ENCODE results near the gene ZNF334. TPM values are rescaled to one million over a fixed set of nuclear protein-coding genes. Genes with fewer than 3 reads are reported as not detected.

ZNF334 gene
- total and polyA plus RNA-seq, 8 donors, result 1.4 to 12.8 (median 3.8) TPM

DNA sequence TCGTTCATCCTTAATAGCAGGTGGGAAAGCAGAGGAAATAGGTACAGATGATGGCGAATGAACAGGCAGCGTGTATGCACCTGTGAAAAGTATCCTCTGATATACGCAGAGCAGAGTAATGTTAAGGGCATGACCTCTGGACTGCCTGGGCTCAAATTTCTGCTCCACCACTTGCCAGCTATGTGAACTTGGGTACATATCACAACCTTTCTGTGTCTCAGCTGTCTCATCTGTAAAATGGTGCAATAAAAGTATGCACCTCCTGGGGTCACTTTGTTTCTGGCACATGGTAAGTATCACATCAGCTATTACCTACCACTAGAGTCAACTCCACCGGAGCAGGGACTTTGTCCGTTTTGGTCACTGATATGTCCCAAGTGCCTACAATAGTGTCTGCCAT is 34.6 kb upstream of the ZNF334 start:
- no peak overlapping the region for H3K4me3 ChIP-seq
- TF ChIP-seq POLR2AphosphoS5 (IDR thresholded peaks at IDR 0.05), result no peak
- no peak for TF ChIP-seq POLR2A (IDR thresholded peaks at IDR 0.05)
- TF ChIP-seq EP300 (IDR thresholded peaks at IDR 0.05), result no peak
- no peak for TF ChIP-seq CTCF (IDR thresholded peaks at IDR 0.05)
- no peaks in the 10 kb centered on the region for H3K9me3 ChIP-seq
- no peaks in the 10 kb centered on the region for H3K36me3 ChIP-seq
- peaks cover 0 to 12% (median 2%) of the 10 kb centered on the region in 4 donors for H3K4me1 ChIP-seq
- 78 to 85% (median 81%) methylated on average over 6 of the region's 6 CpGs for WGBS, 5 donors
- no peak for DNase-seq
- intact Hi-C loops (cut with DNase I; ENCODE audit: low total_unique reads), result no loop called here
- H3K27ac ChIP-seq, result no peak overlapping the region
- H3K27me3 ChIP-seq, result peaks cover 0 to 35% (median 5%) of the 10 kb centered on the region in 3 donors

DNA sequence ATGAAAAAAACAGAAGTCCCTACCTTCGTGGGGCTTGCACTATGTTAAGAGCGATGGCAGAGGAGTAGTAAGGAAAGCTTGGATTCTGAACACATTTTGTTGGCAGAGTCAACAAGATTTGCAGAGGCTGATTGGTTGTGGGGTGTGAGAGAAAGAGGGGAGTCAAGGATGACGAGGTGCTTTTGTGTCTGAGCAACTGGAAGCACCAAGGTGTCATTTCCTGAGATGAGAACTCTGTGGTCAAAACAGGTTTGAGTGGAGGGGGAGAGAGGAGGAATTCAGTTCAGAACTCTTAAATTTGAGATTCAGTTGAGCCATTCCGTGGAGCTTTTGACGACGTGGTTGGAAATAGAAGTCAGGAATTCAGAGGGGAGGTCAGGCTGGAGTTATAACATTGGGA is 33.6 kb upstream of the ZNF334 start:
- Histone ChIP-seq H3K4me3 (no peak overlapping the region), H3K9me3 (no peaks in the 10 kb centered on the region), H3K27ac (no peak overlapping the region), H3K36me3 (no peaks in the 10 kb centered on the region), H3K27me3 (peaks cover 0 to 45% (median 5%) of the 10 kb centered on the region in 3 donors), H3K4me1 (peaks cover 0 to 4% (median 1%) of the 10 kb centered on the region in 4 donors)
- intact Hi-C loops (cut with DNase I; ENCODE audit: low total_unique reads), result no loop called here
- no peak for DNase-seq
- WGBS, 5 donors, result 72 to 77% (median 75%) methylated on average over 6 of the region's 6 CpGs
- TF ChIP-seq EP300 (IDR thresholded peaks at IDR 0.05) (no peak), POLR2AphosphoS5 (IDR thresholded peaks at IDR 0.05) (no peak), CTCF (IDR thresholded peaks at IDR 0.05) (no peak), POLR2A (IDR thresholded peaks at IDR 0.05) (no peak)

GRCh38 chr20:46546298-46546697 is 32.9 kb upstream of the ZNF334 start:
- Histone ChIP-seq H3K4me1 (peaks cover 0 to 4% (median 0%) of the 10 kb centered on the region in 4 donors), H3K36me3 (no peaks in the 10 kb centered on the region), H3K27ac (no peak overlapping the region), H3K27me3 (peaks cover 0 to 52% (median 5%) of the 10 kb centered on the region in 3 donors), H3K4me3 (no peak overlapping the region), H3K9me3 (no peaks in the 10 kb centered on the region)
- TF ChIP-seq EP300 (IDR thresholded peaks at IDR 0.05), result no peak
- TF ChIP-seq CTCF (IDR thresholded peaks at IDR 0.05), result no peak
- TF ChIP-seq POLR2AphosphoS5 (IDR thresholded peaks at IDR 0.05), result no peak
- no peak for TF ChIP-seq POLR2A (IDR thresholded peaks at IDR 0.05)
- 70 to 87% (median 85%) methylated on average over 3 of the region's 3 CpGs for WGBS, 5 donors
- DNase-seq, result no peak
- intact Hi-C loops (cut with DNase I; ENCODE audit: low total_unique reads), result no loop called here

- H3K36me3 ChIP-seq, result no peaks in the 10 kb centered on the region
- H3K27ac ChIP-seq, result no peak overlapping the region
- no peak for TF ChIP-seq EP300 (IDR thresholded peaks at IDR 0.05)
- intact Hi-C loops (cut with DNase I; ENCODE audit: low total_unique reads), result no loop called here
- no peak overlapping the region for H3K4me3 ChIP-seq
- peaks cover 0 to 4% (median 0%) of the 10 kb centered on the region in 4 donors for H3K4me1 ChIP-seq
- peaks cover 0 to 56% (median 5%) of the 10 kb centered on the region in 3 donors for H3K27me3 ChIP-seq
- DNase-seq, result no peak
- H3K9me3 ChIP-seq, result no peaks in the 10 kb centered on the region
- WGBS, 5 donors, result 88 to 96% (median 92%) methylated on average over 7 to 9 of the region's 9 CpGs
These were observed 32.4 kb upstream of the ZNF334 start for GRCh38 chr20:46545827-46546138.

DNA sequence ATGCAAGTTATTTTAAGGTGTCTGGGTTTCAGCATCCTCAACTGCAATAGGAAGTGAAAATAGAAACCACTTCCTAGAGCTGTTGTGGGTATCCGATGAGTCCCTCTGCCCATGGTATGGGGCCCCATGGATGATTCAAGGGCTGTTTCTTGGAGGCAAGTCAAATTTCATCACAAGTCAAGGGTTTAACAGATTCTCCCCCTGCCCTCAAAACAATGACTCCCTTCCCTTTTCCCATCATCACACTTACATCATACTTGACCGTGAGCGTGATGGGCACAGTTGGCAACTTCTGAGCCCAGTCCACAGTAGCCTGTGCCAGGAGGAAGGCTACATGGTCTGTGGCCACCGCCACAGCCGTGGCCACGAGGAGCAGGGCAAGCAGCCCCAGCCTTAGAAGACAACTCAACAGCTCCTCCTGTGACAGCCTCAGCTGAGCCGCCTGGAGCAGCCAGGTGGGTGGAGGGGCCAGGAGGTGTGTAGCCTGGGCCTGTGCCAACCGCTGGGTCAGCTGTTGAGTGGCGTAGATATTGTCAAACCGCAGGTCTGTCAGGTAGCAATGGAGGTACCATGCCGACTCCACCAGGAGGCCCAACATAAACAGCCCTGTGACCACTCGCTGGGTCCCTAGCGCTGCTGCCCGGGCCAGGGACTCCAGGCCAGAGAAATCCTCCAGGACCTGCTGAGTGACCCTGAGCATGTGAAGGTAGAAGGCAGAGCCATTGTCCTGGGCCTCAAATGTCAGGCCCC is 31.9 kb upstream of the ZNF334 start:
- no peak for DNase-seq
- Histone ChIP-seq H3K36me3 (no peaks in the 10 kb centered on the region), H3K9me3 (no peaks in the 10 kb centered on the region), H3K4me3 (no peak overlapping the region), H3K27me3 (peaks cover 0 to 51% (median 5%) of the 10 kb centered on the region in 3 donors), H3K4me1 (peaks cover 0 to 4% (median 0%) of the 10 kb centered on the region in 4 donors), H3K27ac (no peak overlapping the region)
- whole genome bisulfite sequencing, 5 donors, result 74 to 84% (median 80%) methylated on average over 12 to 14 of the region's 14 CpGs
- intact Hi-C loops (cut with DNase I; ENCODE audit: low total_unique reads), result no loop called here
- TF ChIP-seq POLR2A (IDR thresholded peaks at IDR 0.05) (no peak), POLR2AphosphoS5 (IDR thresholded peaks at IDR 0.05) (no peak), EP300 (IDR thresholded peaks at IDR 0.05) (no peak), CTCF (IDR thresholded peaks at IDR 0.05) (no peak)

All from stomach (tissue), 9 donors.